Activated T-helper 1 cell treated with anti-CD3 and anti-CD28 coated beads, Interleukin-12 subunit alpha, Interleukin-12 subunit beta, Interleukin-2, Interleukin-4 antibody, amounts not matched to agents 30 ng/mL and 10 ng/mL and 1 ng/mL, durations not matched to agents 14 hours and 24 hours and 36 hours (primary cell): Measurements from ENCODE around the gene CCT8. TPM values are rescaled to one million over a fixed set of nuclear protein-coding genes. Genes with fewer than 3 reads are reported as not detected.
A peak's percentile ranks its signal among the peaks of the same experiment; 100 is the strongest.
"Not testable (repeated sequence)": the region's sequence is repeated elsewhere in the genome, so short reads cannot be mapped to it uniquely, and the experiment has no call there.

ENCODE experiments used
- DNase-seq: peaks from one replicate; pipeline ENCODE4 v3.0.0; 2021; ENCODE audit warnings: low spot score
- H3K27ac Mint-ChIP-seq: one replicate; pipeline ENCODE4 v1.8.0; 2021; ENCODE audit warnings: mild to moderate bottlenecking, mixed read lengths
- H3K27me3 Mint-ChIP-seq: one replicate; pipeline ENCODE4 v1.8.0; 2022; ENCODE audit warnings: mild to moderate bottlenecking, moderate library complexity, mixed read lengths; ENCODE audit not compliant: insufficient read depth
- H3K36me3 Mint-ChIP-seq: one replicate; pipeline ENCODE4 v1.8.0; 2021; ENCODE audit warnings: low read depth, mixed read lengths
- H3K4me1 Mint-ChIP-seq: one replicate; pipeline ENCODE4 v1.8.0; 2021; ENCODE audit warnings: low read depth, mixed read lengths
- H3K4me3 Mint-ChIP-seq: one replicate; pipeline ENCODE4 v1.8.0; 2021; ENCODE audit warnings: mild to moderate bottlenecking, moderate library complexity, mixed read lengths
- H3K9me3 Mint-ChIP-seq: one replicate; pipeline ENCODE4 v1.8.0; 2021; ENCODE audit warnings: mixed read lengths
- intact Hi-C: fragments of 100-400 bp; cut with micrococcal nuclease; formaldehyde crosslinking; loops from one replicate; pipeline ENCODE4 v1.15.1; 2024
- total RNA-seq: library from RNA; stranded (reverse); gene quantifications from 2 replicates; pipeline ENCODE4 v1.2.3, GENCODE V29; 2022

The CCT8 gene
- total RNA-seq, 1 donor from 2014 or later: 400 TPM

DNA sequence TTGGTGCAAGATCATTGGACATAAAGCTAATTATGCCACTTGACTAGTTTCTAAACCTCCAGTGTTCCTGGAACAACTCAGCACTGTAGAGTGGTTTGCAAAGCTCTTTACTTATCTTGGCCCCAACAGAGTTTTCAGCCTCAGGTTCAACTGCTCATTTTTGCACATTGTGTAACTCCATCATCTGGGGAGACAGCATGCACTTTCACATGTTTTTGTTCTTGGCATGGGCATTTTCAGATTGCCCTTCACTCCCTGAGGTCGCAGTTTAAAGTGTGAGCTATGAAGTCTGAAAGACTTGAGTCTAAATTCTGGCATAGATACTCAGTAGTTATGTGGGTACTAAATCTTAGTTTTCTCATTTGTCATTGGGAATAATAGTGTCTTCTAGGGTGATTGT is 43.9 kb downstream of the CCT8 start:
- Mint-ChIP-seq H3K4me3 (no peak overlapping the region), H3K27ac (no peak overlapping the region), H3K9me3 (no peaks in the 10 kb centered on the region), H3K36me3 (peaks cover 42% of the 10 kb centered on the region), H3K4me1 (peaks cover 36% of the 10 kb centered on the region), H3K27me3 (no peaks in the 10 kb centered on the region)
- DNase-seq: no peak
- intact Hi-C loops: loop anchor here (10.0 kb wide), 1 partner anchor 195 kb away; no protein-coding TSS in a partner anchor

DNA sequence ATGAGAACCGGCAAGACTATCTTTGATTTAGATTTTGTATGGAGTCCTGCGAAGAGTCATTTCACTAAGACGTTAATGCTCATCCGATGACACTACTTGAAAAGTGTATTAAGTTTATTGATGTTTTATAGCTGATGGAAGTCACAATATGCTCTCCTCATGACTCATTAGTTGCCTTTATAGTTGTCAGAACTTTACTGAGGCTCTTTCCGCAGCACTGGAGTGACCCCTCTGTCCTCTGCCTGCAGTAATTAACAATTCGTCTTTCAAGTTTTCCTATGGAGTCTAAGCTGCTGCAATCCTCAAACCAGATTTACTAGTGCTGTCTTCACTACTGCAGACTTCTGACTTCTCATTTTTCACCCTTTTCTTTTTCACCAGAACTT is 48.1 kb downstream of the CCT8 start:
- no peak for DNase-seq
- H3K4me3 Mint-ChIP-seq: peak overlapping the region; percentile 99
- H3K4me1 Mint-ChIP-seq: peaks cover 37% of the 10 kb centered on the region
- no peaks in the 10 kb centered on the region for H3K9me3 Mint-ChIP-seq
- peaks cover 16% of the 10 kb centered on the region for H3K36me3 Mint-ChIP-seq
- no peaks in the 10 kb centered on the region for H3K27me3 Mint-ChIP-seq
- peak overlapping the region; percentile 97 for H3K27ac Mint-ChIP-seq
- intact Hi-C loops: loop anchor here (1.0 to 10.0 kb wide), 2 partner anchors 47 to 191 kb away; no protein-coding TSS in a partner anchor

DNA sequence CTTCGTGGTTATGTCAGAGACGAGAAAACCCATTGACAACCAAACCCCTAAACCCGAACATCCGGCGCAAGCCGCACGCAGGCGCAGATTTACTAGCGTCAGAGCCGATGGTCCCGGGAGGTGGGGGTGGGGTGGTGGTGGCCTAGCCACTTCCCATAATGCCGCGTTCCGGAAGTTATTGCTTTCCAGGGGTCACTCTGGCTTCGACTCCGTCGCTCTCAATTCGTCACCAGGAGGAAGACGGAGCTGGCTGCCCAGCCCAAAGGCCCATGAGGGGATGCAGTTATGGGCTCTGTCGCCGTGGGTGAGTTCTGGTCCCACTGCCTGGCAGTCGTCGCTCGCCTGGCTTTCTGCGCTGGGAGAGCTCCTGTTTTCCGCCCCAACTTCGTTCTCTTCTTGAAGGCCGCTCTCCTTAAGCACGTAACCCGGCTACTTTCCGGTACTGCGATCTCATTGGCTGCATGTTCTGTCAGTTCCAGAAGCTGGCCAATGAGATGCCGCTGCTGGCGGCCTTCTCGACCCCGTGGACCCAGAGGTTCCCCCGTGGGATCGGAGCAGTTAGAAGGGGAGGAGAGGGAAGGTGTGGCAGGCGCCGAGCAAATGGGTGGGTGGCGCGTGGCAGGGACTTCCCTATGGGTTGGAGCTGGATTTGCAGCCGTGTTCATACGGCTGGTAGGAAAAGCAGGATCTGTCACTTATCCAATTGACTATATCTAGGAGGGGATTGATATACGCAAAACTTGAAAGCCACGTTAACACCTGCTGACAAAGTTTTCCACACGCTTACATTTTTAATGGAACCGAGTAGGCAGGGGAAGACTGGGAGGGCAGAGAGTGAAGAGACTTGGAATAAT is 48.7 kb downstream of the CCT8 start, which contains the start of gene USP16:
USP16 (plus strand) TSS at position 195 of the 854 bp plus-strand sequence. CDS start 3,246 bp downstream, outside the sequence.
- no peaks in the 10 kb centered on the region for H3K27me3 Mint-ChIP-seq
- DNase-seq: peak; percentile 95
- peak within 1 kb of the TSS; percentile 99 for H3K4me3 Mint-ChIP-seq
- H3K36me3 Mint-ChIP-seq: peaks cover 13% of the 10 kb centered on the region
- intact Hi-C loops: loop anchor here (1.0 to 10.0 kb wide), 6 partner anchors 22 to 275 kb away; partner anchors contain the start of gene LTN1
- H3K4me1 Mint-ChIP-seq: peaks cover 39% of the 10 kb centered on the region
- H3K27ac Mint-ChIP-seq: peak within 1 kb of the TSS; percentile 97
- H3K9me3 Mint-ChIP-seq: no peaks in the 10 kb centered on the region

DNA sequence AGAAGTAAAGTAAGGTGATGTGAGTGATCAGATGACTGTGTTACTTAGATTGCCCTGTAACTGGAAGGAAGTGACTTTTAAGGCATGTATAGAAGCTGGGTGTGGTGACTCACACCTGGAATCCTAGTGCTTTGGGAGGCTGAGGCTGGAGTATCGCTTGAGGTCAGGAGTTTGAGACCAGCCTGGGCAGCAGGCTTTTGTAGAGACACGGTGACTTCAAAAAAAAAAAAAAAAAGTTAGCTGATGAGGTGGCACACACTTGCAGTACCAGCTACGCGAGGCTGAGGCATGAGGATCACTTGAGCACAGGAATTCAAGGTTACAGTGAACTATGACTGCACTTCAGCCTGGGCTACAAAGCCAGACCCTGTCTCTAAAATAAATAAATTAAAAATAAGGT is 51.3 kb downstream of the CCT8 start:
- peaks cover 14% of the 10 kb centered on the region for H3K36me3 Mint-ChIP-seq
- no peak for DNase-seq
- intact Hi-C loops: loop anchor here (10.0 kb wide), 1 partner anchor 187 kb away; no protein-coding TSS in a partner anchor
- no peak overlapping the region for H3K4me3 Mint-ChIP-seq
- peak overlapping the region; percentile 45 for H3K27ac Mint-ChIP-seq
- no peaks in the 10 kb centered on the region for H3K27me3 Mint-ChIP-seq
- H3K4me1 Mint-ChIP-seq: peaks cover 48% of the 10 kb centered on the region
- no peaks in the 10 kb centered on the region for H3K9me3 Mint-ChIP-seq

DNA sequence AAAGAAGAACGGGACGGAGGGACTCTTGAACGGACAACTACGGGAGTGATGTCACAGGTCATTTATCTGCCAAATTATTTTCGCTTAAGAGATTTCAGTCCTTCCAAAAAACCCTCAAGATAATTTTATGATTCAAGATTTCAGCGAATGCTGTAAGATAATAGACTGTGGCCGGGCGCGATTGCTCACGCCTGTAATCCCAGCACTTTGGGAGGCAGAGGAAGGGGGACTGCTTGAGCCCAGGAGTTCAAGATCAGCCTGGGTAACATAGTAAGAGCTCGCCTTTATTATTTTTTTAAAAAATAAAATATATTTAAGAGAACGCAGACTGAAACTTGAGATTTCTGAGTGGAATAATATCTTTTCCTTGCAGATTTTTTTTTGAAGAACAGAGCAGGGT is 54.9 kb downstream of the CCT8 start:
- no peaks in the 10 kb centered on the region for H3K27me3 Mint-ChIP-seq
- no peak for DNase-seq
- H3K4me3 Mint-ChIP-seq: peak overlapping the region; percentile 91
- peaks cover 27% of the 10 kb centered on the region for H3K4me1 Mint-ChIP-seq
- peaks cover 9% of the 10 kb centered on the region for H3K36me3 Mint-ChIP-seq
- no peaks in the 10 kb centered on the region for H3K9me3 Mint-ChIP-seq
- intact Hi-C loops: loop anchor here (1.0 kb wide), 2 partner anchors 16 to 25 kb away; no protein-coding TSS in a partner anchor
- peak overlapping the region; percentile 89 for H3K27ac Mint-ChIP-seq

DNA sequence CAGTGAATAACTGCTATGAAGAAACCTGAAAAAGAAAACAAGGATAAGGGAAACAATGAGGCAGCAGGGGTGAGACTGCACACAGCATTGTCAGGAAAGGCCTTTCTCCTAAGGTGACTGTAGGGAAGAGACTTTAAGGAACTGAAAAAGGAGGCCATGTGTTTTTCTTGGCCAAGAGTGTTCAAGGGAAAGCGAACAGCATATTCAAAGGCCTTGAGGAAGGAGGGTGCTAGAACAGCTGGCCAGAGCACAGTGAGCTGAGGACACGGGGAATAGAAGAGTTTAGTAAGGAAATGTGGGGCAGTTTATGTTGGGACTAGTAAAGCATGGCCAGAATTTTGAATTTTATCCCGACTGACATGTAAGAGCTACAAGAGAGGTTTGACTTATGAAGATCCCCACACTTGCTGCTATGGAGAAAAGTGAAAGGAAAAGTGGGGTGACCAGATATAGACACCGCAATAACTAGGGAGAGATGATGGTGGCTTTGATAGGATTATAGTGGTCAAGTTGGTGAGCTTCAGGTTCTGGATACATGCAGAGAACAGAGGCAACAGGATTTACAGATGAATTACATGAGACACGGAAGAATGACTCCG is 55.7 kb downstream of the CCT8 start:
- H3K4me3 Mint-ChIP-seq: peak overlapping the region; percentile 91
- H3K36me3 Mint-ChIP-seq: peaks cover 9% of the 10 kb centered on the region
- peaks cover 23% of the 10 kb centered on the region for H3K4me1 Mint-ChIP-seq
- DNase-seq: no peak
- intact Hi-C loops: loop anchor here (1.0 kb wide), 2 partner anchors 15 to 24 kb away; no protein-coding TSS in a partner anchor
- H3K27ac Mint-ChIP-seq: peak overlapping the region; percentile 79
- no peaks in the 10 kb centered on the region for H3K27me3 Mint-ChIP-seq
- no peaks in the 10 kb centered on the region for H3K9me3 Mint-ChIP-seq

DNA sequence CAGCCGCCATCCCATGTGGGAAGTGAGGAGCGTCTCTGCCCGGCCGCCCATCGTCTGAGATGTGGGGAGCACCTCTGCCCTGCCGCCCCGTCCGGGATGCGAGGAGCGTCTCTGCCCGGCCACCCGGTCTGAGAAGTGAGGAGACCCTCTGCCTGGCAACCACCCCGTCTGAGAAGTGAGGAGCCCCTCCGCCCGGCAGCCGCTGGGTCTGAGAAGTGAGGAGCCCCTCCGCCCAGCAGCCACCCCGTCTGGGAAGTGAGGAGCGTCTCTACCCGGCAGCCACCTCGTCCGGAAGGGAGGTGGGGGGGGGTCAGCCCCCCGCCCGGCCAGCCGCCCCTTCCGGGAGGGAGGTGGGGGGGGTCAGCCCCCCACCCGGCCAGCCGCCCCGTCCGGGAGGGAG is 62.2 kb downstream of the CCT8 start:
- intact Hi-C loops, H3K36me3 Mint-ChIP-seq, H3K27ac Mint-ChIP-seq, DNase-seq, H3K9me3 Mint-ChIP-seq, H3K4me3 Mint-ChIP-seq, H3K27me3 Mint-ChIP-seq, H3K4me1 Mint-ChIP-seq: not testable (repeated sequence)

DNA sequence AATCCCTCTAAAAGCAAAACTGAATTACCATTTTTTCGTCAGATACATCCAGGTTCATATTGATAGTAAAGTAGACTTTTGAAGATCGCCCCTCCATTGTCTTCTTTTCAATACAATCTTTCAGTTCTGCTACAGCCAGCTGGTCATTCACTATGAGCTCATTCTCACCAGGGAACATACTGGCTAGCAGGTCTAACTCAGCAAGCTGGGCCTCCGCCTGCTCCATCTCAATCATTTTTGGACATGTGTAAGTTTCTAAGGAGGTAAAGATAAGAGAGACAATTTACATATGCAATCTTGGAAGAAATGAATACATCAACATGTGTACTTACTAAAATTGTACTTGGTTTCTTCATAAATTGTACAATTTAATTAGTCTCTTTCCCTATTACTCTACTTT is 65.1 kb downstream of the CCT8 start:
- intact Hi-C loops: no loop called here
- Mint-ChIP-seq H3K9me3 (no peaks in the 10 kb centered on the region), H3K27ac (no peak overlapping the region), H3K4me1 (no peaks in the 10 kb centered on the region), H3K27me3 (no peaks in the 10 kb centered on the region), H3K4me3 (no peak overlapping the region), H3K36me3 (peaks cover 8% of the 10 kb centered on the region)
- no peak for DNase-seq

DNA sequence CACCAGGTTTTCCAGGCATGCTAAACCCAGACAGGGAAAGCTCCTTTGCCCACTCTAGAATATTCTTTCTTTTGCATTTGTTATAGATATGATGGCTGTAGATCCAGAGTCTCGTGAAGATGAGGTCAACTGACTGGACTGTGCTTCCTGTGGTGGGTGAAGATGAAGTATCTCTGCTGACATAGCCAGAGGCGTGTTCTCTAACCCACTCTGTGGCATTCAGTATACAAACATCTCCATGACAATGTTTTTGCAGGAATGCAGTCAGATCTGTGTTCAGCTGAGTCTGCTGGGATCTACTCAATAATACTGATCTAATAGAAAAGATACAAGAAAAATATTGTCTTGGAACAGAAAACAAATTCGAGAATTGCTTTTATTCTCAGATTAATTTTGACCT is 65.6 kb downstream of the CCT8 start:
- no peaks in the 10 kb centered on the region for H3K27me3 Mint-ChIP-seq
- H3K27ac Mint-ChIP-seq: no peak overlapping the region
- intact Hi-C loops: no loop called here

DNA sequence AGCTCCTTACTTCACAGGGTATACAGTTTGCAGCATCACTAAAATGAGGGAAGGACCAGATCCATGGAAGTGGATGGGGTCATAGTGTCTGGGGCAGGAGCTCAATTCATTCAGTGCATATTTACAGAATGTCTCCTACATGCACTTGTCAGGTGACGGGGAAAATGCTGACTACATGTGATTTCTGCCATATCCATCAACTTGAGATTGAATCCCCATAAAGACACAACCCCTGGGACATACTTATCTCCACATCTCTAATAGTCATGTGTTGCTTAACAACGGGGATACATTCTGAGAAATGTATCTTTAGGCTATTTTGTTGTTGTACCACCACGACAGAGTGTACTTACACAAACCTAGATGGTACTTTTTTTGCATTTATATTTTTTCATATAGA is 66.3 kb downstream of the CCT8 start:
- Mint-ChIP-seq H3K4me3 (no peak overlapping the region), H3K9me3 (no peaks in the 10 kb centered on the region), H3K36me3 (peaks cover 10% of the 10 kb centered on the region), H3K4me1 (peaks cover 5% of the 10 kb centered on the region), H3K27me3 (no peaks in the 10 kb centered on the region), H3K27ac (no peak overlapping the region)
- intact Hi-C loops: no loop called here
- no peak for DNase-seq

More for the DNA sequence above, 65.6 kb downstream of the CCT8 start:
- Mint-ChIP-seq H3K36me3 (peaks cover 8% of the 10 kb centered on the region), H3K9me3 (no peaks in the 10 kb centered on the region), H3K4me3 (no peak overlapping the region), H3K4me1 (no peaks in the 10 kb centered on the region)
- no peak for DNase-seq

Other genes with a start within 250 kb of the CCT8 start
- gene LTN1, start 80.8 kb downstream of the CCT8 start, total RNA-seq: 25.6 and 28.4 TPM in 2 replicates
- 11.0 and 11.1 TPM in 2 replicates for gene RWDD2B, start 54.3 kb downstream of the CCT8 start, total RNA-seq
- gene USP16, start 49.0 kb downstream of the CCT8 start, total RNA-seq: 44.7 and 48.7 TPM in 2 replicates
- gene MAP3K7CL, start 57.0 kb upstream of the CCT8 start, total RNA-seq: 3.8 and 4.2 TPM in 2 replicates
- gene BACH1, start 225.3 kb upstream of the CCT8 start, total RNA-seq: 22.7 and 23.1 TPM in 2 replicates